ENCODE measurements around the gene LSR.

DNA sequence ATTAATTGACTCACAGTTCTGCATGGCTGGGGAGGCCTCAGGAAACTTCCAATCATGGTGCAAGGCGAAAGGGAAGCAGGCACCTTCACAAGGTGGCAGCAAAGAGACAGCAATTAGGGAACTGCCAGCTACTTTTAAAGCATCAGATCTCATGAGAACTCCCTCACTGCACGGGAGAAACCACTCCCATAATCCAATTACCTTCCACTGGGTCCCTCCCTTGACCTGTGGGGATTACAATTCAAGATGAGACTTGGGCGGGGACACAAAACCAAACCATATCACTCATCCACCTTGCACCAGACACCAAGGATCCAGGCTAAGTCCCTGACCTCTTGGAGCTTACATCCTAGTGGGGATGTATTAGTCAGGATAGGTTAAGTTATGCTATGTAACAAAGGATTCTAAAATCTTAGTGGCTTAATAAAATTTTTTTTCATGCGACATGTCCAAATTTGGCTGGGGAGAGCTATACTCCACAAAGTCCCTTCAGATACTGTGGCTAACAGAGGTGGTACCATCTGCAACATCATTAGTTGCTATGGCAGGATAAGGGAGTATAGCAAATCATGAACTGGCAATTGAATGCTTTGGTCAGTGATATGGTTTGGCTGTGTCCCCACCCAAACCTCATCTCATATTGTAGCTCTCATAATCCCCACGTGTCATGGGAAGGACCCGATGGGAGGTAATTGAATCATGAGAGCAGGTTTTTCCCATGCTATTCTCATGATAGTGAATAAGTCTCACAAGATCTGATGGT lies 12.0 kb upstream of the LSR start:
- TF ChIP-seq CTCF (IDR thresholded peaks at IDR 0.05): no peak
- no peak for TF ChIP-seq POLR2A (IDR thresholded peaks at IDR 0.05)
